ENCODE measurements around the gene DNAH11.

GRCh38 chr7:21767300-21767900, 224.6 kb downstream of the DNAH11 start:
- TF ChIP-seq CTCF (conservative IDR thresholded peaks at IDR 0.05 in 1 of 2, IDR thresholded peaks at IDR 0.05 in 1 of 2; ENCODE audit: low read depth in 1 of 2, low read length in 2 of 2) (peak in 1 of 2 donors; percentile 61), EZH2 (IDR thresholded peaks at IDR 0.05; ENCODE audit: low read length, missing control alignments) (no peak)

Data from fibroblast of lung (primary cell).